GM21576 (cell line): ENCODE data around the gene DENND1C.
A peak's percentile ranks its signal among the peaks of the same experiment; 100 is the strongest.

Experiments
- ATAC-seq: cut with Tn5 transposase; IDR thresholded peaks from one replicate; pipeline ENCODE4 v1.9.1; 2021; ENCODE audit warnings: mild to moderate bottlenecking, moderate library complexity; ENCODE audit not compliant: unreplicated experiment

DENND1C gene

DNA sequence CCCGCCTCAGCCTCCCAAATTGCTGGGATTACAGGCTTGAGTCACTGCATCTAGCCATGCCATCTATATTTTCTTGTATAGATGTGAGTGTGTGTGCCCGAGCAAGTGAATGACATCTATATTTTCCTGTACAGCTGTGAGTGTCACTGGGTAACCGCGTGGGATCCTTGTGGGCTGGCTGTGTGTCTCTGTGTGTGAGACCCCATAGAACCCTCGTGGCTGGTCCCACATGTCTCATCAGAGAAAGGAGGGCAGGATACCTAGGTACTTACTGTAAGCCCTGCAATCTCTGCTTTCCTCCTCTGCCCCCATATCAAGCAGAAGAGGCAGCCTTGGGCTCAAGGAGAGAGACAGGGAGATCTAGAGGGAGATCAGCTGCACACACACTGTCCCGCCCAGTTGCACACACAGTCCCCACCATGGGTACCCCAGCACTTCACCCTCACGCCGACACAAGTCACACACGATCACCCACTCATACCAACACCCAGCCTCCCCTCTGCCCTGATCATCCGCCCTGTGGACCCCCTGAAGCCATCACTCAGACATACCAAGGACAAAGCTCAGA lies 655 bp downstream of the DENND1C start:
- no peak for ATAC-seq

DNA sequence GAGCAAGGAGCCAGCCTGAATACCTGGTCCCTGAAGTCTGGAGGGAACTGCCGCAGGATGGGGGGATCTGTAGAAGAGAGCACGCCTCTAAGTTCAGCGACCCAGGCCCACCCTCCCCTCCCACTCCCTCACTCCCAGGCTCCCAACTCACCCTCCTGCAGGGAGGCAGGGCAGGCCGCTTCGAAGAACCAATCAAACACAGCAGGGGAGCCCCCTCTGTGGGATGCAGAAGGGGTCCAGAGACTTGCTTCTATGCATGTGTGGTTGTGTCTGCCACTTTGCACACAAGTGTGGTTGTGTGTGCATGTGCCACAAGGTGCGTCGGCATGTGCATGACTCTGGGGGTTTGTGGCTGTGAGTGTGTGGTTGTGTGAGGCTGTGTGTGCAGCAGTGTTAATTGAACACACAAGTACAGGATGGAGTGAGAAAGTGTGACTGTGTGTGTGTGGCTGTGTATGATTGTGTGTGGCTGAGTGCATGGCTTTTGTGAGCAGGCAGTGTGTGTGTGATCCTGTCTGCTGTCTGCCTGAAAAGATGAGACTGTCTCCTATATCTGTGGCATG lies 1.7 kb downstream of the DENND1C start:
- ATAC-seq, result no peak

DNA sequence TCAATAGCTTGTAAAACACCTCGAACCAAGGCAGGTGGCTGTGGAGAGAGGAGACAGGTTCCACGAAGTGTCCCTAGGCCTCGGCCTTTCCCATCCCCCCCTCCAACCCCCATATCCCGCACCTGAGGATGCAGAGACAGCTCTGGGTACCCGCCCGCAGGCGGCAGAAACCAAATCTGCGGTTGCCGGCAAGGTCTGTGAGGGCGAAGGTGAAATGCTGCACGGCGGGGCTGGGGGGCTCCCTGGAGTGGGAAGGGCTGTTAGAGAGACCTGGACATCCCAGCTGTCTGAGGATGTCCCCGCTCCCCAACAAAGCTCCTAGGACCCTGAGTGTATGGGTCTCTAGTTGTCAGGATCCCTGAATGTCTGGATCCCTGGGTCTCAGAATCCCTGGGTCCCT lies 2.8 kb downstream of the DENND1C start:
- ATAC-seq, result no peak

DNA sequence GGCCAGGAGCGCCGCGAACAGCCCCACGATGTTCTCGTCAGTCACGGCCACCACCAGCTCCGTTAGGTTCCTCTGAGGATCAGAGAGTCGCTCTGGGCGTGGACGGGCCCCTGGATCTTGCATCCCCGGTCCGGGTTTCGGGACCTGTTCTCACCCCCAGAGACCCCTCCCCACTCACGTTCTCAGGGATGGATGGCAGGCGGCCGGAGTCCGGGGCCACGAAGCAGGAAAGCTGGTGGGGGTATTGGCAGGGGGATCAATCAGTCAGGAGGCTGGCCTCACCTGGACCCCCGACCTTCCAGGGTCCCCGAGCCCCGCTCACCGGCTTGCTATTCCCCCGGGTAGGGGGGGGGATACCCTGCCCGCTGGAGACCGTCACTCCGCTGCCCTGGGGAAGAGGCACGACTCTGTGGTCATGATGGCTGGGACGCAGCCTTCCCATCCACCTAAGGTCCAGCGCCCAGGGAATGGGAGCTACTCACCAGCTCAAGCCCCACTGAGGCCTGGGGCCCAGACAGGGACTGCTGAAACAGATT lies 4.6 kb downstream of the DENND1C start:
- no peak for ATAC-seq

DNA sequence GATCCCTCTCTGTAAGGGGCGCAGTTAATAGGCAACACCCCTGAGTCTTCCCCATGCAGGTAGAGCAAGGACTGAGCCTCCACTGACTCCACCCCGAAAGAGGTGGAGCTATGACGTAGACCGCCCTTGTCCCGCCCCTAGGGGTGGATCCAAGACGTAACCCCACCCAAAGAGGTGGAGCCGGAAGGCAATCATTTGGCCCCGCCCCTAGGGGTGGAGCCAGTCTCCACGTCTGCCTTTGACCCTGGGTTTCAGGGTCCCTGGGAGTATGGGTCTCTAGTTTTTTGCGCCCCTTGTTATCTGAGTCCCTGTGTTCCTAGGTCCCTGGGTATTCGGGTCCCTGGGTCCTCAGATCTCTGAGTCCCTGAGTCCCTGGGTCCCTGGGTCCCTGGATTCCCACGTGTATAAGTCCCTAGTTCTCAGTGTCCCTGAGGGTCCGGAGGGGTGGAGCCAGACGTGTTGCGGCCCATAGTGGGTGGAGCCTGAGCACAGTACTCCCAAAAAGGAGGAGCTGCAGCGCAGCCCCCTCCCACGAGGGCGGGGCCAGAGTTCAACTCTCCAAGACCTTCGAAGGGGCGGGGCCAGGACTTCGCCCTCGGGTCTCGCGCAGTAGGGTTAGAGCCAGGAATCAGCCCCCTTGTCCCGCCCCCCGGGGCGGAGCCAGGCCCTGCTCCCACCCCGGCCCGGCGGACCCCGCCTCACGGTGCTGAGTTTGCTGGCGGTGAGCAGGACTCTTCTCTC lies 5.3 kb downstream of the DENND1C start:
- ATAC-seq, result no peak

- ATAC-seq, result no peak
These were observed 6.1 kb downstream of the DENND1C start for GRCh38 chr19:6475321-6476108.

DNA sequence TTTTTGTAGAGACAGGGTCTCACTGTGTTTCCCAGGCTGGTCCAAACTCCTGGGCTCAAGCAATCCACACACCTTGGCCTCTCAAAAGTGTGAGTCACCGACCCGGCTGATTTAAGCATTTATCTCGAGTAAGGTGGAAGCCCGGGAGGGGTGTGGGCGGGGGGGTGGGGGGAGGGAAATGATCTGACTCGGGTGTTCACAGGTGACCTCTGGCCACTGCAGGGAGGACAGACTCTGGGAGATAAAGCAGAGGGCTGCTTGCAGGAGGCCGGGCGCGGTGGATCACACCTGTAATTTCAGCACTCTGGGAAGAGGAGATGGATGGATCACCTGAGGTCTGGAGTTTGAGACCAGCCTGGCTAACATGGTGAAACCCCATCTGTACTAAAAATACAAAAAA lies 7.9 kb downstream of the DENND1C start:
- no peak for ATAC-seq

GRCh38 chr19:6472713-6473112 lies 8.9 kb downstream of the DENND1C start:
- no peak for ATAC-seq

GRCh38 chr19:6471076-6471475 lies 10.5 kb downstream of the DENND1C start:
- ATAC-seq, result no peak

- ATAC-seq, result no peak
These were observed 11.4 kb downstream of the DENND1C start for GRCh38 chr19:6470173-6470572.

- ATAC-seq, result no peak
These were observed 14.2 kb downstream of the DENND1C start for GRCh38 chr19:6467384-6467783.

GRCh38 chr19:6466526-6467248 lies 14.9 kb downstream of the DENND1C start:
- no peak for ATAC-seq

- ATAC-seq, result no peak
These were observed 15.9 kb downstream of the DENND1C start for GRCh38 chr19:6465663-6466062.

DNA sequence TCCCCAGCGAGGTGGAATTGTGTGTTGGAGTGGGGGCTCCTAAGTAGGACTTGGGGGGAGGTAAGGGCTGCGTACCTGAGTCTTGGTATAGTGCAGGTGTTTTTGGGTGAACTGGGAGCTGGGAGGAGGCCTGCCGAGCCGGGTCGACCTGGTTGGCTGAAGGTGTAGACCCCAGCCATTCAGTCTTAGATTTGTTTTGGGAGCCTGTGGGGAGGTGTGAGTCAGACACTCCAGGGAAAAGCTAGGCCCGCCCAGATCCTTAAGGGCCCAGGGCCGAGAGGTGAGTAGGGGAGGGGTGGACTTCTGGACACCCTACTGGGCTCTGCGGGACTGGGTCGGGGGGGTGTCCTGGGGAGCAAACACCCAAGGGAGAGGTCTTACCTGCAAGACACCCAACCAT lies 16.6 kb downstream of the DENND1C start:
- no peak for ATAC-seq

GRCh38 chr19:6464070-6464873 lies 17.3 kb downstream of the DENND1C start, which contains the start of gene CRB3:
Gene CRB3 (plus strand): TSS chr19:6464271. CDS start chr19:6464702, 431 bp downstream.
- ATAC-seq, result no peak

- ATAC-seq, result peak; percentile 69
These were observed 21.3 kb downstream of the DENND1C start for GRCh38 chr19:6460099-6460884.

- peak; percentile 22 for ATAC-seq
These were observed 22.1 kb downstream of the DENND1C start, which contains the start of gene SLC25A23 for GRCh38 chr19:6459262-6460098. Gene SLC25A23 (minus strand): TSS chr19:6459792. CDS start chr19:6459628, 164 bp downstream.

- ATAC-seq, result no peak
These were observed 22.8 kb downstream of the DENND1C start for GRCh38 chr19:6458695-6459261.
